K562 (cell line): ENCODE measurements around the gene PACS1. TPM values are rescaled to one million over a fixed set of nuclear protein-coding genes. Genes with fewer than 3 reads are reported as not detected.

Source experiments
- ATAC-seq: fragments of 200-7000 bp; cut with Tn5 transposase; 3 replicates; pipeline ENCODE4 v1.9.1; 2020; ENCODE audit warnings: moderate library complexity
- BruUV-seq: library from RNA; stranded (reverse); fragments of 400-500 nt; replicated peaks from 2 replicates; lab custom pipeline; 2021; lab: Mats Ljungman, UMichigan
- CTCF ChIA-PET: fragments of 300-600 bp; formaldehyde crosslinking; extraction: SDS; loops from one replicate; lab custom pipeline; 2021; ENCODE audit warnings: low intra/inter-chr PET ratio; lab: Yijun Ruan, JAX
- POLR2A ChIA-PET: fragments of 300-600, 350-650 bp; sonication (Branson Sonifier 250); formaldehyde crosslinking; extraction: SDS; loops from one replicate; lab custom pipeline; 2021; ENCODE audit warnings: antibody characterized with exemption, inconsistent platforms; lab: Yijun Ruan, JAX
- DNase-seq, 4 experiments: peaks; one replicate each; pipeline versions ENCODE4 v3.0.0 to v3.0.0-alpha.2; 2011 to 2018; ENCODE audit warnings: low spot score in 3 of 4, mixed read lengths in 3 of 4; ENCODE audit errors: extremely low read depth in 1 of 4
- FAIRE-seq: peaks from 2 replicates; lab custom pipeline; 2011; peaks lifted over from hg19 to GRCh38; lab: Jason Lieb, UNC
- H2AFZ ChIP-seq: 2 replicates; pipeline ENCODE4 v1.6.0; 2011; ENCODE audit warnings: low read depth, low read length, control low read depth, inconsistent platforms
- H3K27ac ChIP-seq: fragments of 200-600 bp; 3 replicates; pipeline ENCODE4 v1.8.0; 2011; ENCODE audit warnings: low read depth, mild to moderate bottlenecking, control low read depth, inconsistent platforms, low read length, moderate library complexity, mixed read lengths; ENCODE audit errors: extremely low read depth
- H3K27me3 ChIP-seq, 2 experiments: fragments of 300-600 bp in 1 of 2; 2 replicates in 1 of 2; 3 replicates in 1 of 2; pipeline versions ENCODE4 v1.6.0 to v1.8.0; 2011; ENCODE audit warnings: inconsistent platforms in 2 of 2, low read length in 2 of 2, mild to moderate bottlenecking in 1 of 2, mixed read lengths in 1 of 2, moderate library complexity in 1 of 2; ENCODE audit not compliant: control insufficient read depth in 2 of 2, insufficient read depth in 2 of 2
- H3K36me3 ChIP-seq: fragments of 300-600 bp; 3 replicates; pipeline ENCODE4 v1.8.0; 2011; ENCODE audit warnings: mild to moderate bottlenecking, low read length, inconsistent platforms; ENCODE audit not compliant: control insufficient read depth, insufficient read depth
- H3K4me1 ChIP-seq, 2 experiments: fragments of 200-600 bp in 1 of 2; replicated peaks in 1 of 2; 2 replicates in 1 of 2; 3 replicates in 1 of 2; pipeline versions ENCODE4 v1.5.1 to v1.8.0; 2011; ENCODE audit warnings: inconsistent platforms in 2 of 2, low read length in 2 of 2, mild to moderate bottlenecking in 1 of 2, mixed read lengths in 1 of 2, moderate library complexity in 1 of 2; ENCODE audit not compliant: control insufficient read depth in 2 of 2, insufficient read depth in 2 of 2
- H3K4me2 ChIP-seq: 2 replicates; pipeline ENCODE4 v1.6.1; 2011; ENCODE audit warnings: low read length, control low read depth, inconsistent platforms, mixed read lengths; ENCODE audit not compliant: insufficient read depth
- H3K4me3 ChIP-seq: fragments of 200-600 bp; sonication (generic), shearing (Covaris generic); 2 replicates; pipeline ENCODE4 v1.5.1; 2016; ENCODE audit warnings: control low read depth, inconsistent platforms
- H3K79me2 ChIP-seq: fragments of 200-600 bp; 3 replicates; pipeline ENCODE4 v1.8.0; 2011; ENCODE audit warnings: low read length, inconsistent platforms; ENCODE audit not compliant: control insufficient read depth, insufficient read depth
- H3K9ac ChIP-seq, 2 experiments: 2 replicates each; pipeline versions ENCODE4 v1.6.0 to v1.6.1; 2011; ENCODE audit warnings: low read depth in 2 of 2, low read length in 2 of 2, control low read depth in 1 of 2, inconsistent platforms in 1 of 2, mild to moderate bottlenecking in 1 of 2, mixed read lengths in 1 of 2; ENCODE audit not compliant: insufficient read depth in 1 of 2
- H3K9me1 ChIP-seq: one replicate; pipeline ENCODE4 v1.6.0; 2011; ENCODE audit warnings: inconsistent platforms, mild to moderate bottlenecking, low read length, moderate library complexity; ENCODE audit not compliant: control insufficient read depth, insufficient read depth
- H3K9me3 ChIP-seq: replicated peaks from 2 replicates; pipeline ENCODE4 v1.5.1; 2011; ENCODE audit warnings: low read depth, low read length, inconsistent platforms; ENCODE audit not compliant: control insufficient read depth, insufficient read depth
- H4K20me1 ChIP-seq: replicated peaks from 2 replicates; pipeline ENCODE4 v1.6.1; 2011; ENCODE audit warnings: low read length, inconsistent platforms, mixed read lengths; ENCODE audit not compliant: control insufficient read depth, insufficient read depth
- ETV6 ChIP-seq, 3 experiments: fragments of 150-350 bp in 1 of 3; sonication (generic) in 1 of 3; formaldehyde crosslinking in 1 of 3; IDR thresholded peaks; 2 replicates each; pipeline versions ENCODE4 v1.6.1 to v1.8.0; 2014 to 2022; ENCODE audit warnings: borderline replicate concordance in 2 of 3, low read depth in 2 of 3, antibody characterized with exemption in 1 of 3, low read length in 1 of 3, mild to moderate bottlenecking in 1 of 3, missing genetic modification reagents in 1 of 3
- GABPB2 ChIP-seq: fragments of 250-450 bp; sonication (Bioruptor Pico); conservative IDR thresholded peaks from 2 replicates; pipeline ENCODE4 v1.5.1; 2021; ENCODE audit warnings: mild to moderate bottlenecking
- MCM3 ChIP-seq: fragments of 450-650 bp; IDR thresholded peaks from 2 replicates; pipeline ENCODE4 v1.6.1; 2016
- NR1H2 ChIP-seq: sonication (generic); formaldehyde crosslinking; IDR thresholded peaks from 2 replicates; pipeline ENCODE4 v1.4.0; 2020; ENCODE audit warnings: mild to moderate bottlenecking, missing genetic modification reagents
- ZNF24 ChIP-seq: fragments of 450-650 bp; IDR thresholded peaks from 2 replicates; pipeline ENCODE4 v1.6.1; 2016
- ZNF583 ChIP-seq: fragments of 250-450 bp; sonication (Bioruptor Pico); IDR thresholded peaks from 2 replicates; pipeline ENCODE4 v1.4.0; 2020
- ZNF586 ChIP-seq: fragments of 450-650 bp; formaldehyde crosslinking; conservative IDR thresholded peaks from 2 replicates; pipeline ENCODE4 v1.4.0; 2020; ENCODE audit warnings: mild to moderate bottlenecking, moderate library complexity
- in situ Hi-C: fragments of 300-500 bp; cut with MboI; formaldehyde crosslinking; loops from 4 replicates; pipeline ENCODE4 v1.15.0; 2018; ENCODE audit warnings: inconsistent platforms, mixed read lengths
- intact Hi-C: fragments of 100-400 bp; cut with micrococcal nuclease; formaldehyde crosslinking; loops from 2 replicates; pipeline ENCODE4 v1.14.2; 2022
- polyA plus RNA-seq, 8 experiments: library from polyadenylated mRNA; depleted of rRNA in 4 of 8; stranded (reverse) in 5 of 8; unstranded in 3 of 8; fragments of >200 nt; fragmentation: Nextera tagmentation in 2 of 8; fragmentation: Illumina TruSeq in 1 of 8; extraction: Ambion mirVana in 2 of 8; extraction: Trizol in 1 of 8; gene quantifications; 2 replicates each; pipeline versions ENCODE4 v1.2.1 to v1.2.3, GENCODE V29; 2011 to 2014; ENCODE audit warnings: inconsistent platforms in 1 of 8, missing spikeins in 1 of 8
- total RNA-seq, 7 experiments: library from RNA; depleted of rRNA in 6 of 7; stranded (reverse); fragments of >200 nt in 6 of 7; fragmentation: Illumina TruSeq in 2 of 7; extraction: Trizol in 2 of 7; gene quantifications; 2 replicates each; pipeline versions ENCODE4 v1.2.1 to v1.2.3, GENCODE V29; 2011 to 2021; ENCODE audit warnings: low replicate concordance in 1 of 7
- TF ChIP-seq, protein P1 (sequence below): sonication (generic); formaldehyde crosslinking; IDR thresholded peaks from 2 replicates; pipeline ENCODE4 v1.8.0; 2022; ENCODE audit warnings: mild to moderate bottlenecking, missing genetic modification reagents
- TF ChIP-seq, protein P2 (sequence below): fragments of 450-650 bp; IDR thresholded peaks from 2 replicates; pipeline ENCODE4 v1.6.1; 2017; ENCODE audit warnings: antibody characterized with exemption

Gene PACS1
- total and polyA plus RNA-seq, 9 of the 15 experiments (the other 6 are each of a cell fraction or from before 2014, with no cell fraction given), result 0.34 to 28.1 (median 8.5) TPM

DNA sequence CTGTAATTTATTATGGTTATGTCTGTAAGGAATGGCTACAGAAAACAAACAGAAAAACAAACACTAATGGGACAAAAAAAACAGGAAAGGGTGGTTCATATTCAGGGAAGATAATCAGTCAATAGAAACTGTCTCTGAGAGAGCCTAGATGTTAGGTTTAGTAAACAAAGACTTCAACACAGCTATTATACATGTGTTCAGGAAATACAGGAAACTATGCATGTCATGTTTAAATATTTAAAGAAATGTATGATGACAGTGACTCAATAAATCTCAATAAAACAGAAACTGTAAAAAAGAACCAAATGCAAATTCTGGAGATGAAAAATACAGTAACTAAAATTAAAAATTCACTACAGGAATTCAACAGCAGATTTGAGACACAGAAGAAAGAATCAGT, 76.0 kb downstream of the PACS1 start:
- TF ChIP-seq ETV6 (IDR thresholded peaks at IDR 0.05; ENCODE audit: borderline replicate concordance in 1 of 2, low read depth in 2 of 2, low read length in 1 of 2) (no peak), ETV6 (CRISPR knock-in tag; IDR thresholded peaks at IDR 0.05; ENCODE audit: borderline replicate concordance) (no peak), ZNF586 (no peak), MCM3 (no peak), ZNF24 (no peak), GABPB2 (no peak), ZNF583 (no peak), NR1H2 (no peak)
- TF ChIP-seq, protein P1, sequence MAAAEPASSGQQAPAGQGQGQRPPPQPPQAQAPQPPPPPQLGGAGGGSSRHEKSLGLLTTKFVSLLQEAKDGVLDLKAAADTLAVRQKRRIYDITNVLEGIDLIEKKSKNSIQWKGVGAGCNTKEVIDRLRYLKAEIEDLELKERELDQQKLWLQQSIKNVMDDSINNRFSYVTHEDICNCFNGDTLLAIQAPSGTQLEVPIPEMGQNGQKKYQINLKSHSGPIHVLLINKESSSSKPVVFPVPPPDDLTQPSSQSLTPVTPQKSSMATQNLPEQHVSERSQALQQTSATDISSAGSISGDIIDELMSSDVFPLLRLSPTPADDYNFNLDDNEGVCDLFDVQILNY (CRISPR knock-in tag), result no peak
- TF ChIP-seq, protein P2, sequence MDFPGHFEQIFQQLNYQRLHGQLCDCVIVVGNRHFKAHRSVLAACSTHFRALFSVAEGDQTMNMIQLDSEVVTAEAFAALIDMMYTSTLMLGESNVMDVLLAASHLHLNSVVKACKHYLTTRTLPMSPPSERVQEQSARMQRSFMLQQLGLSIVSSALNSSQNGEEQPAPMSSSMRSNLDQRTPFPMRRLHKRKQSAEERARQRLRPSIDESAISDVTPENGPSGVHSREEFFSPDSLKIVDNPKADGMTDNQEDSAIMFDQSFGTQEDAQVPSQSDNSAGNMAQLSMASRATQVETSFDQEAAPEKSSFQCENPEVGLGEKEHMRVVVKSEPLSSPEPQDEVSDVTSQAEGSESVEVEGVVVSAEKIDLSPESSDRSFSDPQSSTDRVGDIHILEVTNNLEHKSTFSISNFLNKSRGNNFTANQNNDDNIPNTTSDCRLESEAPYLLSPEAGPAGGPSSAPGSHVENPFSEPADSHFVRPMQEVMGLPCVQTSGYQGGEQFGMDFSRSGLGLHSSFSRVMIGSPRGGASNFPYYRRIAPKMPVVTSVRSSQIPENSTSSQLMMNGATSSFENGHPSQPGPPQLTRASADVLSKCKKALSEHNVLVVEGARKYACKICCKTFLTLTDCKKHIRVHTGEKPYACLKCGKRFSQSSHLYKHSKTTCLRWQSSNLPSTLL, result no peak
- Histone ChIP-seq H3K9me1 (no peaks in the 10 kb centered on the region), H3K9me3 (no peaks in the 10 kb centered on the region; the same call in 1 of the 2 replicates), H3K4me2 (no peak overlapping the region), H3K27ac (no peak overlapping the region), H3K27me3 (no peaks in the 10 kb centered on the region), H3K36me3 (no peaks in the 10 kb centered on the region; the same call in 2 of the 3 replicates), H2AFZ (no peak overlapping the region), H3K4me3 (no peak overlapping the region), H3K9ac (no peak overlapping the region), H3K4me1 (peaks cover 12 to 15% of the 10 kb centered on the region in 2 experiments), H4K20me1 (peaks cover 4% of the 10 kb centered on the region; the same call in 1 of the 2 replicates), H3K79me2 (no peaks in the 10 kb centered on the region)
- CTCF ChIA-PET, result no interaction called here
- FAIRE-seq, result no peak
- POLR2A ChIA-PET, result no interaction called here
- no peak for ATAC-seq
- intact Hi-C loops, result no loop called here
- in situ Hi-C loops, result no loop called here
- DNase-seq, result no peak
- BruUV-seq, result no TSS peak
